H9 (cell line): ENCODE measurements around the gene GNLY. TPM values are rescaled to one million over a fixed set of nuclear protein-coding genes. Genes with fewer than 3 reads are reported as not detected.
A peak's percentile ranks its signal among the peaks of the same experiment; 100 is the strongest.
"Not testable (repeated sequence)": the region's sequence is repeated elsewhere in the genome, so short reads cannot be mapped to it uniquely, and the experiment has no call there.

Experiments
- DNase-seq: peaks from one replicate; pipeline ENCODE4 v3.0.0-alpha.2; 2017
- H2AFZ ChIP-seq: one replicate; pipeline ENCODE4 v1.6.1; 2013; ENCODE audit warnings: mild to moderate bottlenecking, low read length, control low read depth, moderate library complexity
- H2AK5ac ChIP-seq: 2 replicates; pipeline ENCODE4 v1.6.1; 2013; ENCODE audit warnings: low read length, control low read depth, mixed read lengths; ENCODE audit not compliant: insufficient read length
- H2BK120ac ChIP-seq: one replicate; pipeline ENCODE4 v1.6.1; 2013; ENCODE audit warnings: low read depth, mild to moderate bottlenecking, low read length, control low read depth, inconsistent platforms; ENCODE audit not compliant: poor library complexity, severe bottlenecking
- H2BK12ac ChIP-seq: 2 replicates; pipeline ENCODE4 v1.6.1; 2013; ENCODE audit warnings: low read length, control low read depth, mixed read lengths, low read depth; ENCODE audit not compliant: insufficient read length
- H2BK15ac ChIP-seq: 2 replicates; pipeline ENCODE4 v1.6.1; 2013; ENCODE audit warnings: low read depth, low read length, control low read depth
- H2BK20ac ChIP-seq: one replicate; pipeline ENCODE4 v1.6.1; 2013; ENCODE audit warnings: low read depth, mild to moderate bottlenecking, low read length, control low read depth, inconsistent platforms; ENCODE audit not compliant: poor library complexity, severe bottlenecking
- H2BK5ac ChIP-seq: 2 replicates; pipeline ENCODE4 v1.6.1; 2013; ENCODE audit warnings: low read length, control low read depth, mixed read lengths; ENCODE audit not compliant: insufficient read length
- H3K14ac ChIP-seq: 2 replicates; pipeline ENCODE4 v1.6.1; 2013; ENCODE audit warnings: low read length, control low read depth; ENCODE audit not compliant: insufficient read depth
- H3K18ac ChIP-seq: 2 replicates; pipeline ENCODE4 v1.6.1; 2013; ENCODE audit warnings: low read depth, mild to moderate bottlenecking, mixed read lengths, low read length, control low read depth; ENCODE audit not compliant: insufficient read length
- H3K23ac ChIP-seq: 2 replicates; pipeline ENCODE4 v1.6.1; 2013; ENCODE audit warnings: low read length, control low read depth, mixed read lengths, low read depth; ENCODE audit not compliant: insufficient read length
- H3K23me2 ChIP-seq: 2 replicates; pipeline ENCODE4 v1.6.1; 2013; ENCODE audit warnings: low read depth, mild to moderate bottlenecking, mixed read lengths, low read length, control low read depth; ENCODE audit not compliant: insufficient read length, poor library complexity, severe bottlenecking
- H3K27ac ChIP-seq: 2 replicates; pipeline ENCODE4 v1.5.1; 2013; ENCODE audit warnings: low read length, control low read depth, mixed read lengths, low read depth; ENCODE audit not compliant: insufficient read length
- H3K27me3 ChIP-seq: 2 replicates; pipeline ENCODE4 v1.6.1; 2013; ENCODE audit warnings: low read length, control low read depth, inconsistent platforms; ENCODE audit not compliant: insufficient read depth
- H3K4ac ChIP-seq: 2 replicates; pipeline ENCODE4 v1.6.1; 2013; ENCODE audit warnings: low read depth, mild to moderate bottlenecking, control low read depth, inconsistent platforms, low read length, moderate library complexity
- H3K4me1 ChIP-seq: 2 replicates; pipeline ENCODE4 v1.6.1; 2013; ENCODE audit warnings: low read length, control low read depth, inconsistent platforms; ENCODE audit not compliant: insufficient read depth
- H3K4me2 ChIP-seq: 2 replicates; pipeline ENCODE4 v1.6.1; 2013; ENCODE audit warnings: low read length, control low read depth, mixed read lengths; ENCODE audit not compliant: insufficient read length, insufficient read depth
- H3K56ac ChIP-seq: 2 replicates; pipeline ENCODE4 v1.6.1; 2013; ENCODE audit warnings: low read depth, mild to moderate bottlenecking, mixed read lengths, low read length, control low read depth; ENCODE audit not compliant: insufficient read length
- H3K79me1 ChIP-seq: 2 replicates; pipeline ENCODE4 v1.6.1; 2013; ENCODE audit warnings: low read depth, mild to moderate bottlenecking, moderate library complexity, low read length, control low read depth, inconsistent platforms; ENCODE audit not compliant: insufficient read depth, poor library complexity, severe bottlenecking
- H3K79me2 ChIP-seq: 2 replicates; pipeline ENCODE4 v1.6.1; 2013; ENCODE audit warnings: low read length, control low read depth, inconsistent platforms; ENCODE audit not compliant: insufficient read depth
- H3K9ac ChIP-seq: 2 replicates; pipeline ENCODE4 v1.6.1; 2013; ENCODE audit warnings: low read length, control low read depth, mixed read lengths; ENCODE audit not compliant: insufficient read length; ENCODE audit errors: extremely low read depth
- H3K9me3 ChIP-seq: one replicate; pipeline ENCODE4 v1.6.1; 2013; ENCODE audit warnings: low read depth, low read length, inconsistent platforms; ENCODE audit not compliant: control insufficient read depth
- H3T11ph ChIP-seq: one replicate; pipeline ENCODE4 v1.6.1; 2013; ENCODE audit warnings: mild to moderate bottlenecking, low read length, control low read depth, inconsistent platforms
- H4K20me1 ChIP-seq: one replicate; pipeline ENCODE4 v1.6.1; 2013; ENCODE audit not compliant: control insufficient read depth, insufficient read length, insufficient read depth
- H4K5ac ChIP-seq: 2 replicates; pipeline ENCODE4 v1.6.1; 2013; ENCODE audit warnings: low read depth, mild to moderate bottlenecking, mixed read lengths, low read length, control low read depth; ENCODE audit not compliant: insufficient read length
- H4K8ac ChIP-seq: replicated peaks from 2 replicates; pipeline ENCODE4 v1.6.1; 2013; ENCODE audit warnings: low read length, control low read depth, mixed read lengths, low read depth; ENCODE audit not compliant: insufficient read length
- H4K91ac ChIP-seq: 2 replicates; pipeline ENCODE4 v1.6.1; 2013; ENCODE audit warnings: low read depth, mild to moderate bottlenecking, moderate library complexity, mixed read lengths, low read length, control low read depth; ENCODE audit not compliant: insufficient read length
- H3K27ac Mint-ChIP-seq, 3 experiments: 2 replicates in 2 of 3; 3 replicates in 1 of 3; pipeline ENCODE4 v1.8.0; 2020 to 2021; ENCODE audit warnings: mixed read lengths in 3 of 3, mild to moderate bottlenecking in 1 of 3, moderate library complexity in 1 of 3
- H3K27me3 Mint-ChIP-seq: 2 replicates; pipeline ENCODE4 v1.8.0; 2021; ENCODE audit warnings: low read depth, mild to moderate bottlenecking, moderate library complexity, mixed read lengths
- H3K36me3 Mint-ChIP-seq, 3 experiments: 2 replicates in 2 of 3; 3 replicates in 1 of 3; pipeline ENCODE4 v1.8.0; 2020 to 2021; ENCODE audit warnings: low read depth in 3 of 3, mixed read lengths in 3 of 3; ENCODE audit not compliant: insufficient read depth in 1 of 3
- H3K4me1 Mint-ChIP-seq, 2 experiments: 2 replicates each; pipeline ENCODE4 v1.8.0; 2020; ENCODE audit warnings: mixed read lengths in 2 of 2
- H3K4me3 Mint-ChIP-seq, 2 experiments: 2 replicates in 1 of 2; 3 replicates in 1 of 2; pipeline ENCODE4 v1.8.0; 2020 to 2021; ENCODE audit warnings: mild to moderate bottlenecking in 2 of 2, mixed read lengths in 2 of 2, moderate library complexity in 1 of 2
- H3K9me3 Mint-ChIP-seq, 2 experiments: 2 replicates in 1 of 2; 3 replicates in 1 of 2; pipeline ENCODE4 v1.8.0; 2020; ENCODE audit warnings: mild to moderate bottlenecking in 2 of 2, mixed read lengths in 2 of 2, moderate library complexity in 1 of 2
- WGBS: extraction: QIAGEN DNeasy Blood & Tissue Kit; methylation state at CpG from one replicate; pipeline ENCODE4 v1.1.7; 2013; ENCODE audit warnings: missing lambda C conversion rate, low lambda C conversion rate, mixed read lengths; ENCODE audit not compliant: insufficient read length; ENCODE audit errors: extremely low coverage; 5-methylcytosine and 5-hydroxymethylcytosine counted together
- total RNA-seq: library from RNA; stranded (reverse); gene quantifications from 2 replicates; pipeline ENCODE4 v1.2.1, GENCODE V29; 2021
- TF ChIP-seq, protein P1 (sequence below): fragments of 200-600 bp; sonication (generic); conservative IDR thresholded peaks from 3 replicates; pipeline ENCODE4 v1.8.0; 2021; ENCODE audit warnings: antibody characterized with exemption, mild to moderate bottlenecking

The GNLY gene
- total RNA-seq, 1 experiment from 2014 or later, result not detected

DNA sequence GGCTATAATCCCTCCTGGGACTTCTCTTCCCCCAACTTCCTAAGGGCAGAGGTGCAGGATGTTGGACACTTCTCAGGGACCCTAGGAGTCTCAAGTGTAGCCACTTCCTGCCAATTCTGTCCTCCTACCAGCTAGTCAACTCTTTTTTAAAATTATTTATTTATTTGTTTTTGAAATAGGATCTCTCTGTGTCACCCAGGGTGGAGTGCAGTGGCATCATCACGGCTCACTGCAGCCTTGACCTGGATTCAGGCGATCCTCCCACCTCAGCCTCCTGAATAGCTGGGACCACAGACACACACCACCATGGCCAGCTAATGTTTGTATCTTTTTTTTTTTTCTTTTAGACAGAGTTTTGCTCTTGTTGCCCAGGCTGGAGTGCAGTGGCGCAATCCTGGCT is 37.7 kb upstream of the GNLY start:
- no peak overlapping the region for H3K56ac ChIP-seq
- H3K79me1 ChIP-seq, result no peaks in the 10 kb centered on the region
- no peak overlapping the region for H3K14ac ChIP-seq
- TF ChIP-seq, protein P1, sequence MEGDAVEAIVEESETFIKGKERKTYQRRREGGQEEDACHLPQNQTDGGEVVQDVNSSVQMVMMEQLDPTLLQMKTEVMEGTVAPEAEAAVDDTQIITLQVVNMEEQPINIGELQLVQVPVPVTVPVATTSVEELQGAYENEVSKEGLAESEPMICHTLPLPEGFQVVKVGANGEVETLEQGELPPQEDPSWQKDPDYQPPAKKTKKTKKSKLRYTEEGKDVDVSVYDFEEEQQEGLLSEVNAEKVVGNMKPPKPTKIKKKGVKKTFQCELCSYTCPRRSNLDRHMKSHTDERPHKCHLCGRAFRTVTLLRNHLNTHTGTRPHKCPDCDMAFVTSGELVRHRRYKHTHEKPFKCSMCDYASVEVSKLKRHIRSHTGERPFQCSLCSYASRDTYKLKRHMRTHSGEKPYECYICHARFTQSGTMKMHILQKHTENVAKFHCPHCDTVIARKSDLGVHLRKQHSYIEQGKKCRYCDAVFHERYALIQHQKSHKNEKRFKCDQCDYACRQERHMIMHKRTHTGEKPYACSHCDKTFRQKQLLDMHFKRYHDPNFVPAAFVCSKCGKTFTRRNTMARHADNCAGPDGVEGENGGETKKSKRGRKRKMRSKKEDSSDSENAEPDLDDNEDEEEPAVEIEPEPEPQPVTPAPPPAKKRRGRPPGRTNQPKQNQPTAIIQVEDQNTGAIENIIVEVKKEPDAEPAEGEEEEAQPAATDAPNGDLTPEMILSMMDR, result no peak
- no peak overlapping the region for H4K5ac ChIP-seq
- H4K20me1 ChIP-seq, result no peaks in the 10 kb centered on the region
- no peak overlapping the region for H3K18ac ChIP-seq
- H3K4me1 ChIP-seq, result no peaks in the 10 kb centered on the region
- Mint-ChIP-seq H3K36me3 (peaks cover 14 to 42% (median 31%) of the 10 kb centered on the region in 3 experiments; a peak in 5 of 7 replicates), H3K4me3 (no peak overlapping the region), H3K4me1 (peaks cover 4% of the 10 kb centered on the region in 2 experiments; a peak in 2 of 4 replicates), H3K27ac (no peak overlapping the region), H3K27me3 (no peaks in the 10 kb centered on the region), H3K9me3 (no peaks in the 10 kb centered on the region)
- no peak overlapping the region for H4K91ac ChIP-seq
- no peak overlapping the region for H2BK120ac ChIP-seq
- WGBS, result no CpG with 5 or more reads among the region's 3 CpGs
- no peak overlapping the region for H2AK5ac ChIP-seq
- H3K9me3 ChIP-seq, result no peaks in the 10 kb centered on the region
- no peak overlapping the region for H2AFZ ChIP-seq
- H3K4ac ChIP-seq, result no peak overlapping the region
- no peaks in the 10 kb centered on the region for H3K79me2 ChIP-seq
- H2BK12ac ChIP-seq, result no peak overlapping the region
- no peak overlapping the region for H3K9ac ChIP-seq
- no peak for DNase-seq
- no peak overlapping the region for H4K8ac ChIP-seq
- no peak overlapping the region for H2BK5ac ChIP-seq
- H2BK20ac ChIP-seq, result no peak overlapping the region
- H3K4me2 ChIP-seq, result no peak overlapping the region
- H2BK15ac ChIP-seq, result no peak overlapping the region
- H3K27ac ChIP-seq, result no peak overlapping the region
- no peak overlapping the region for H3K23ac ChIP-seq
- no peaks in the 10 kb centered on the region for H3K27me3 ChIP-seq
- H3K23me2 ChIP-seq, result no peaks in the 10 kb centered on the region
- no peak overlapping the region for H3T11ph ChIP-seq

DNA sequence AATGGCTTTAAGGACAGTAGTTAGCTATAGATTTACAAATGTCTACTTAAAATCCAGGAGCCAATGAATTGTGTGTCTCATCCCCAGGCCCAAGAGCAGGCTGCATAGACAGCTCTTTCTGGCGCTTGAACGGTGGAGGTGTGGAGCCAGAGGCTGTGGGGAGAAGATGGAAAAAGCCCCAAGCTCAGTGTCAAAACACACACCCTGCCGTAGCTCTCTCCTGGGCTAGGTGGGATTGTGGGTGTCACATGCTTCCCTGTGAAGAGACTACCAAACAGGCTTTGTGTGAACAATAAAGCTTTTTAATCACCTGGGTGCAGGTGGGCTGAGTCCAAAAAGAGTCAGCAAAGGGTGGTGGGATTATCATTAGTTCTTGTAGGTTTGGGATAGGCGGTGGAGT is 36.8 kb upstream of the GNLY start:
- not testable (repeated sequence) for H3K4me1 Mint-ChIP-seq, H3K79me1 ChIP-seq, H3K23ac ChIP-seq, H3T11ph ChIP-seq, H4K20me1 ChIP-seq, H3K18ac ChIP-seq, H2BK20ac ChIP-seq, H3K4me1 ChIP-seq, H2AFZ ChIP-seq, H2BK12ac ChIP-seq, H3K9me3 ChIP-seq, H4K5ac ChIP-seq, H2AK5ac ChIP-seq, DNase-seq, H3K4me2 ChIP-seq, H4K8ac ChIP-seq, H3K4me3 Mint-ChIP-seq, H3K23me2 ChIP-seq, H3K56ac ChIP-seq, H3K14ac ChIP-seq, H3K79me2 ChIP-seq, H3K27me3 Mint-ChIP-seq, H3K27me3 ChIP-seq, H2BK5ac ChIP-seq, H3K9me3 Mint-ChIP-seq, H3K9ac ChIP-seq, H2BK120ac ChIP-seq, H2BK15ac ChIP-seq, H3K27ac ChIP-seq, H4K91ac ChIP-seq, H3K4ac ChIP-seq
- no CpG with 5 or more reads among the region's 4 CpGs for WGBS
- peaks cover 10 to 34% (median 26%) of the 10 kb centered on the region in 3 experiments; a peak in 5 of 7 replicates for H3K36me3 Mint-ChIP-seq
- peak overlapping the region in 2 of 3 experiments; percentile 22 to 57; a peak in 3 of 7 replicates for H3K27ac Mint-ChIP-seq
